ENCODE results near the gene S100A7. TPM values are rescaled to one million over a fixed set of nuclear protein-coding genes. Genes with fewer than 3 reads are reported as not detected.

Gene S100A7
- total RNA-seq, 1 donor: not detected

- no peak for TF ChIP-seq CTCF (IDR thresholded peaks at IDR 0.05; ENCODE audit: insufficient read depth, low read depth, low read length)
- DNase-seq (ENCODE audit: low read depth): no peak
- H3K4me3 ChIP-seq (ENCODE audit: low read depth, low read length): no peak overlapping the region
Observed at GRCh38 chr1:153432874-153433681, 27.4 kb downstream of the S100A7 start.

GRCh38 chr1:153431928-153432327, 28.5 kb downstream of the S100A7 start:
- TF ChIP-seq CTCF (IDR thresholded peaks at IDR 0.05; ENCODE audit: insufficient read depth, low read depth, low read length): no peak
- DNase-seq (ENCODE audit: low read depth): no peak
- H3K4me3 ChIP-seq (ENCODE audit: low read depth, low read length): no peak overlapping the region

GRCh38 chr1:153431427-153431826, 29.0 kb downstream of the S100A7 start:
- TF ChIP-seq CTCF (IDR thresholded peaks at IDR 0.05; ENCODE audit: insufficient read depth, low read depth, low read length): no peak
- H3K4me3 ChIP-seq (ENCODE audit: low read depth, low read length): no peak overlapping the region
- DNase-seq (ENCODE audit: low read depth): no peak

- H3K4me3 ChIP-seq (ENCODE audit: low read depth, low read length): no peak overlapping the region
- no peak for TF ChIP-seq CTCF (IDR thresholded peaks at IDR 0.05; ENCODE audit: insufficient read depth, low read depth, low read length)
- DNase-seq (ENCODE audit: low read depth): no peak
Observed at GRCh38 chr1:153431002-153431401, 29.4 kb downstream of the S100A7 start.

GRCh38 chr1:153430561-153430960, 29.9 kb downstream of the S100A7 start:
- no peak for DNase-seq (ENCODE audit: low read depth)
- no peak overlapping the region for H3K4me3 ChIP-seq (ENCODE audit: low read depth, low read length)
- no peak for TF ChIP-seq CTCF (IDR thresholded peaks at IDR 0.05; ENCODE audit: insufficient read depth, low read depth, low read length)

- no peak overlapping the region for H3K4me3 ChIP-seq (ENCODE audit: low read depth, low read length)
- DNase-seq (ENCODE audit: low read depth): no peak
- no peak for TF ChIP-seq CTCF (IDR thresholded peaks at IDR 0.05; ENCODE audit: insufficient read depth, low read depth, low read length)
Observed at GRCh38 chr1:153430166-153430553, 30.3 kb downstream of the S100A7 start.
